Measurements from ENCODE around the gene XPO5. TPM values are rescaled to one million over a fixed set of nuclear protein-coding genes. Genes with fewer than 3 reads are reported as not detected.

Gene XPO5
- total RNA-seq, 4 donors from 2014 or later: 11.3 to 25.1 (median 17.6) TPM

- H3K27ac ChIP-seq: no peak overlapping the region
- no peak for DNase-seq
- peaks cover 5 to 15% (median 14%) of the 10 kb centered on the region in 4 donors for H3K4me1 ChIP-seq
- H3K27me3 ChIP-seq: peaks cover 16% of the 10 kb centered on the region
- no peak for TF ChIP-seq POLR2AphosphoS5 (IDR thresholded peaks at IDR 0.05)
- H3K9me3 ChIP-seq: no peaks in the 10 kb centered on the region
- in situ Hi-C loops (cut with MboI; ENCODE audit: low pct_ligation_motif_present in 1 of 4, low pct_unique_long_range_greater_than_20kb in 1 of 4, low sequenced_read_pairs in 3 of 4): loop anchor here in 1 of 4 donors (5.0 kb wide), 1 partner anchor 53 kb away; no protein-coding TSS in a partner anchor
- intact Hi-C loops (cut with DNase I; ENCODE audit: low total_unique reads): loop anchor here (5.0 to 10.0 kb wide), 3 partner anchors 53 to 243 kb away; partner anchors contain the start of gene ZNF318
- H3K36me3 ChIP-seq: peaks cover 0 to 14% (median 4%) of the 10 kb centered on the region in 4 donors
- WGBS, 2 donors (ENCODE audit: low coverage in 1 of 2): 94% methylated on average over 25 of the region's 26 CpGs; no CpG with 5 or more reads in 1 of the 2 donors
- no peak overlapping the region for H3K4me3 ChIP-seq
Measured at GRCh38 chr6:43504756-43505593, 70.9 kb downstream of the XPO5 start.

DNA sequence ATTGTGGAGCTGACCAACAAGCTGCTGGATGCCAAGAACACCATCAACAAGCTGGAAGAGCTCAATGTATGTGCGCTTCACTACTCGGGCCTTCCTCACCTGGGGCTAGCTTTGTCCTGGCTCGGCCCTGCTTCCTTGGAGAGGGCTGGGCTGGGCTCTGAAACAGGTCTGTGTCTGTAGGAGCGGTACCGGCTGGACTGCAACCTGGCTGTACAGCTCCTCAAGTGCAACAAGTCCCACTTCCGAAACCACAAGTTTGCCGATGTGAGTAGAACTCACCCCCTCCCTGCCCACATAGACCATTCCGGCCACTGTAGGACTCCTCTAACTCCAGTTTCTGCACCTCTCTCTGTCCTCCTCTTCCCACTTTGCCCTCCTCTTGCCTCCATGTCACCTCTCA, 72.4 kb downstream of the XPO5 start:
- no peak overlapping the region for H3K27ac ChIP-seq
- in situ Hi-C loops (cut with MboI; ENCODE audit: low pct_ligation_motif_present in 1 of 4, low pct_unique_long_range_greater_than_20kb in 1 of 4, low sequenced_read_pairs in 3 of 4) (loop anchor here in 1 of 4 donors (5.0 kb wide), 1 partner anchor 51 kb away; no protein-coding TSS in a partner anchor), intact Hi-C loops (cut with DNase I; ENCODE audit: low total_unique reads) (loop anchor here (10.0 kb wide), 1 partner anchor 139 kb away; the partner anchor contains the start of gene ZNF318)
- peaks cover 0 to 3% (median 2%) of the 10 kb centered on the region in 4 donors for H3K4me1 ChIP-seq
- no peaks in the 10 kb centered on the region for H3K9me3 ChIP-seq
- TF ChIP-seq POLR2AphosphoS5 (IDR thresholded peaks at IDR 0.05) (no peak), EP300 (IDR thresholded peaks at IDR 0.05; ENCODE audit: low read depth) (no peak), POLR2A (IDR thresholded peaks at IDR 0.05) (no peak)
- no peak overlapping the region for H3K4me3 ChIP-seq
- H3K27me3 ChIP-seq: peaks cover 4% of the 10 kb centered on the region
- DNase-seq: no peak
- peaks cover 0 to 21% (median 14%) of the 10 kb centered on the region in 4 donors for H3K36me3 ChIP-seq
- WGBS, 2 donors (ENCODE audit: low coverage in 1 of 2): 91 to 100% methylated on average over 1 to 8 of the region's 8 CpGs

DNA sequence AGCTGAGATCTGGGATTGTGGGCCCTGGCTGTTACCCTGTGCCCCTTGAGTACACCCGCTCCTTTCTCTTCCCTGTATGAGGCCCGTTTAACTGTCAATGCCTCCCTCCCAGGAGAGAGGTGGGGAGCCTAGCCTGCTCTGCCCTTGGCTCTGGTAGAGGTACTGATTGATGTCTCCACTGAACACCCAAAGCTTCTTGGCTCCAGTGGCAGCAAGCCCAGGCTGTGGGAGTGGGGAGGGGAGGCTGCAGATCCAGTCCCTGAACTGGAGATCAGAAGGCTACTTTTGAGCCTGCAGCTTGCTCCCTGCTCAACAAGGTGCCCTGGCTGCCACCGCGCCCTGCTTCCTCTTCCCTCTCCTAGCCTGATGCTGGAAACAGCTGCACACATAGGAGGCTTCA, 73.2 kb downstream of the XPO5 start:
- Histone ChIP-seq H3K4me1 (peaks cover 0 to 3% (median 2%) of the 10 kb centered on the region in 4 donors), H3K9me3 (no peaks in the 10 kb centered on the region), H3K27ac (no peak overlapping the region), H3K4me3 (no peak overlapping the region), H3K36me3 (peaks cover 0 to 22% (median 14%) of the 10 kb centered on the region in 4 donors), H3K27me3 (no peaks in the 10 kb centered on the region)
- in situ Hi-C loops (cut with MboI; ENCODE audit: low pct_ligation_motif_present in 1 of 4, low pct_unique_long_range_greater_than_20kb in 1 of 4, low sequenced_read_pairs in 3 of 4): loop anchor here in 1 of 4 donors (5.0 kb wide), 1 partner anchor 50 kb away; no protein-coding TSS in a partner anchor
- DNase-seq: no peak
- no peak for TF ChIP-seq POLR2A (IDR thresholded peaks at IDR 0.05)
- TF ChIP-seq POLR2AphosphoS5 (IDR thresholded peaks at IDR 0.05): no peak
- TF ChIP-seq CTCF (IDR thresholded peaks at IDR 0.05): no peak
- TF ChIP-seq EP300 (IDR thresholded peaks at IDR 0.05; ENCODE audit: low read depth): no peak
- WGBS, 2 donors (ENCODE audit: low coverage in 1 of 2): 85 to 100% methylated on average over 2 to 4 of the region's 4 CpGs
- intact Hi-C loops (cut with DNase I; ENCODE audit: low total_unique reads): loop anchor here (10.0 kb wide), 1 partner anchor 138 kb away; the partner anchor contains the start of gene ZNF318

GRCh38 chr6:43500921-43501320, 74.9 kb downstream of the XPO5 start:
- Histone ChIP-seq H3K36me3 (peaks cover 0 to 22% (median 14%) of the 10 kb centered on the region in 4 donors), H3K27me3 (no peaks in the 10 kb centered on the region), H3K4me3 (no peak overlapping the region), H3K9me3 (no peaks in the 10 kb centered on the region), H3K4me1 (peaks cover 0 to 6% (median 2%) of the 10 kb centered on the region in 4 donors), H3K27ac (no peak overlapping the region)
- TF ChIP-seq POLR2A (IDR thresholded peaks at IDR 0.05) (no peak), CTCF (IDR thresholded peaks at IDR 0.05) (no peak), EP300 (IDR thresholded peaks at IDR 0.05; ENCODE audit: low read depth) (no peak), POLR2AphosphoS5 (IDR thresholded peaks at IDR 0.05) (no peak)
- no peak for DNase-seq
- WGBS, 2 donors (ENCODE audit: low coverage in 1 of 2): 95 to 97% methylated on average over 3 of the region's 3 CpGs
- in situ Hi-C loops (cut with MboI; ENCODE audit: low pct_ligation_motif_present in 1 of 4, low pct_unique_long_range_greater_than_20kb in 1 of 4, low sequenced_read_pairs in 3 of 4) (loop anchor here in 1 of 4 donors (5.0 kb wide), 1 partner anchor 49 kb away; no protein-coding TSS in a partner anchor), intact Hi-C loops (cut with DNase I; ENCODE audit: low total_unique reads) (loop anchor here (10.0 kb wide), 1 partner anchor 136 kb away; the partner anchor contains the start of gene ZNF318)

Data from transverse colon (tissue), 4 donors.